A549 (cell line): ENCODE results near the gene PLA2G4B. TPM values are rescaled to one million over a fixed set of nuclear protein-coding genes. Genes with fewer than 3 reads are reported as not detected.

Source experiments
- ATAC-seq, 2 experiments: fragments of 200-7000 bp in 1 of 2; fragments of >200 bp in 1 of 2; cut with Nextera tagmentation in 1 of 2; cut with Tn5 transposase in 1 of 2; 3 replicates each; pipeline versions ENCODE4 v1.8.0 to v1.9.1; 2018 to 2020; ENCODE audit warnings: mild to moderate bottlenecking in 1 of 2, moderate library complexity in 1 of 2
- CTCF ChIA-PET: fragments of 300-600 bp; sonication (Branson Sonifier 250); formaldehyde crosslinking; extraction: SDS; loops from one replicate; lab custom pipeline; 2021; ENCODE audit warnings: antibody characterized with exemption, inconsistent platforms; lab: Yijun Ruan, JAX
- POLR2A ChIA-PET: fragments of 350-600 bp; formaldehyde crosslinking; extraction: SDS; loops from one replicate; lab custom pipeline; 2021; ENCODE audit warnings: antibody characterized with exemption, inconsistent platforms; lab: Yijun Ruan, JAX
- DNase-seq, 2 experiments: peaks; one replicate each; pipeline versions ENCODE4 v3.0.0 to v3.0.0-alpha.2; 2011 to 2016; ENCODE audit warnings: low read depth in 1 of 2, low spot score in 1 of 2
- FAIRE-seq: peaks from 2 replicates; lab custom pipeline; 2011; peaks lifted over from hg19 to GRCh38; lab: Jason Lieb, UNC
- H3K27ac ChIP-seq, 2 experiments: fragments of >200 bp; sonication (Bioruptor Twin); formaldehyde crosslinking; 3 replicates each; pipeline ENCODE4 v1.5.1; 2016 to 2017
- H3K4me1 ChIP-seq: fragments of >200 bp; sonication (Bioruptor Twin); formaldehyde crosslinking; 3 replicates; pipeline ENCODE4 v1.6.1; 2016
- H3K4me2 ChIP-seq: fragments of >200 bp; sonication (Bioruptor Twin); formaldehyde crosslinking; 3 replicates; pipeline ENCODE4 v1.6.1; 2016
- H3K4me3 ChIP-seq: fragments of >200 bp; sonication (Bioruptor Twin); formaldehyde crosslinking; 3 replicates; pipeline ENCODE4 v1.5.1; 2016
- H3K9me3 ChIP-seq: fragments of >200 bp; sonication (Bioruptor Twin); formaldehyde crosslinking; 3 replicates; pipeline ENCODE4 v1.6.1; 2016
- CBX2 ChIP-seq: fragments of 200-600 bp; sonication (generic); IDR thresholded peaks from 2 replicates; pipeline ENCODE4 v1.6.1; 2016; ENCODE audit warnings: low read depth, mild to moderate bottlenecking, borderline replicate concordance
- CEBPB ChIP-seq, 2 experiments: fragments of >200 bp in 1 of 2; sonication (Bioruptor Twin) in 1 of 2; formaldehyde crosslinking in 1 of 2; IDR thresholded peaks; 2 replicates each; pipeline ENCODE4 v1.6.1; 2012 to 2016
- CHD4 ChIP-seq: fragments of 200-600 bp; sonication (generic); IDR thresholded peaks from 2 replicates; pipeline ENCODE4 v1.6.1; 2016; ENCODE audit warnings: antibody characterized with exemption, mild to moderate bottlenecking, borderline replicate concordance
- CTCF ChIP-seq: fragments of >200 bp; sonication (Bioruptor Twin); formaldehyde crosslinking; IDR thresholded peaks from 3 replicates; pipeline ENCODE4 v1.5.1; 2016
- E2F6 ChIP-seq: IDR thresholded peaks from 2 replicates; pipeline ENCODE4 v1.6.1; 2012; ENCODE audit warnings: low read depth, borderline replicate concordance
- EHF ChIP-seq: fragments of 250-450 bp; sonication (Bioruptor Pico); IDR thresholded peaks from 2 replicates; pipeline ENCODE4 v1.5.0; 2020; ENCODE audit warnings: mild to moderate bottlenecking
- EP300 ChIP-seq, 2 experiments: fragments of >200 bp; sonication (Bioruptor Twin); formaldehyde crosslinking; IDR thresholded peaks; 2 replicates in 1 of 2; 3 replicates in 1 of 2; pipeline ENCODE4 v1.6.1; 2016 to 2017
- FOSB ChIP-seq: fragments of 250-450 bp; sonication (Bioruptor Pico); IDR thresholded peaks from 2 replicates; pipeline ENCODE4 v1.5.0; 2020; ENCODE audit warnings: mild to moderate bottlenecking, moderate library complexity
- FOSL2 ChIP-seq, 2 experiments: fragments of 450-650 bp in 1 of 2; fragments of >200 bp in 1 of 2; sonication (Bioruptor Twin) in 1 of 2; formaldehyde crosslinking; IDR thresholded peaks; 2 replicates each; pipeline versions ENCODE4 v1.5.0 to v1.6.1; 2016 to 2020; ENCODE audit warnings: mild to moderate bottlenecking in 1 of 2, moderate library complexity in 1 of 2
- GATA3 ChIP-seq: IDR thresholded peaks from 2 replicates; pipeline ENCODE4 v1.6.1; 2012; ENCODE audit warnings: borderline replicate concordance
- HOXB5 ChIP-seq: fragments of 250-450 bp; sonication (Bioruptor Pico); IDR thresholded peaks from 2 replicates; pipeline ENCODE4 v1.5.0; 2020; ENCODE audit warnings: mild to moderate bottlenecking, moderate library complexity
- MAZ ChIP-seq: fragments of 150-350 bp; IDR thresholded peaks from 2 replicates; pipeline ENCODE4 v1.6.1; 2014; ENCODE audit warnings: antibody characterized with exemption, low read depth, low read length, borderline replicate concordance
- MYC ChIP-seq: IDR thresholded peaks from 2 replicates; pipeline ENCODE4 v1.6.1; 2012; ENCODE audit warnings: mild to moderate bottlenecking, inconsistent platforms, low read length, improper control_type of control experiment, borderline replicate concordance
- NFE2L2 ChIP-seq: fragments of 150-350 bp; conservative IDR thresholded peaks from 2 replicates; pipeline ENCODE4 v1.6.1; 2014; ENCODE audit warnings: low read length
- NPAS2 ChIP-seq: fragments of 250-450 bp; sonication (Bioruptor Pico); IDR thresholded peaks from 2 replicates; pipeline ENCODE4 v1.8.0; 2022; ENCODE audit warnings: mild to moderate bottlenecking, moderate library complexity, borderline replicate concordance
- POLR2A ChIP-seq: IDR thresholded peaks from 2 replicates; pipeline ENCODE4 v1.6.1; 2012; ENCODE audit warnings: mild to moderate bottlenecking, low read length
- RARB ChIP-seq: fragments of 250-450 bp; sonication (Bioruptor Pico); IDR thresholded peaks from 2 replicates; pipeline ENCODE4 v1.8.0; 2021; ENCODE audit warnings: mild to moderate bottlenecking, moderate library complexity
- RCOR1 ChIP-seq: fragments of 150-350 bp; IDR thresholded peaks from 2 replicates; pipeline ENCODE4 v1.6.1; 2014; ENCODE audit warnings: antibody characterized with exemption, low read length, low read depth
- SREBF2 ChIP-seq: fragments of 450-650 bp; IDR thresholded peaks from 2 replicates; pipeline ENCODE4 v1.6.1; 2014; ENCODE audit warnings: mild to moderate bottlenecking, moderate library complexity
- ZC3H11A ChIP-seq: fragments of 450-650 bp; IDR thresholded peaks from 2 replicates; pipeline ENCODE4 v1.6.1; 2014; ENCODE audit warnings: antibody characterized with exemption, mild to moderate bottlenecking
- WGBS: methylation state at CpG from one replicate; pipeline ENCODE4 v1.1.6; 2017; ENCODE audit errors: missing lambda C conversion rate; 5-methylcytosine and 5-hydroxymethylcytosine counted together
- polyA plus RNA-seq, 4 experiments: library from polyadenylated mRNA; depleted of rRNA in 3 of 4; stranded (reverse); fragments of >200 nt; fragmentation: RNase III in 1 of 4; extraction: RNeasy Plus Mini Kit Qiagen cat#74134 plus additional on column Dnase treatment in 1 of 4; gene quantifications; 2 replicates in 3 of 4; 3 replicates in 1 of 4; pipeline ENCODE4 v1.2.3, GENCODE V29; 2011 to 2017
- small RNA-seq, 6 experiments: library from RNA; depleted of rRNA; stranded (forward); fragments of <200 nt; gene quantifications; one replicate each; pipeline ENCODE3, GENCODE V24; 2012
- TF ChIP-seq, protein P1 (sequence below): fragments of >200 bp; sonication (Bioruptor Twin); formaldehyde crosslinking; IDR thresholded peaks from 2 replicates; pipeline ENCODE4 v1.6.1; 2016

The PLA2G4B gene
- polyA plus RNA-seq, 2 of the 4 experiments (the other 2 are of a cell fraction): 2.2 to 2.6 TPM

DNA sequence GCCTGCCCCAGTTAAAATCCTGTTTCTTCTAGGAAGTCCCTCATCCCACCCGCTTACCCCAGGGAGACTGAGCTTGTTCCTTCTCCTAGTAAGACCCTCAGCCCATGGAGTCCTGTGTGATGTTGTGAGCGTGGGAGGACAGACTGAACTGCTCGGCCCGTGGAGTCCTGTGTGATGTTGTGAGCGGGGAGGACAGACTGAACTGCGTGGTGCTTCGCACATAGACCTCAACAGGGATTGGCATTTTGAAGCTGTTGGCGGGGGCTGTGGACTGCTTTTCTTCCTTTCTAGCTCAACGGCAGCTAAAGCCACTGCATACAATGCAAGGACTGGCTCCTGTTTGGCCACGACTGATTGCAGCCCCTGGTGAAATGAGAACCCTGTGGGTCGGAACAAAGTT is 56.8 kb downstream of the PLA2G4B start (continued):
- no peak for TF ChIP-seq CTCF
- no peak for TF ChIP-seq CEBPB (IDR thresholded peaks at IDR 0.05)
- no peak for TF ChIP-seq POLR2A
- no peak for TF ChIP-seq EP300 (IDR thresholded peaks at IDR 0.05)

- Histone ChIP-seq H3K4me1 (peaks cover 11% of the 10 kb centered on the region; the same call in 2 of the 3 replicates), H3K9me3 (no peaks in the 10 kb centered on the region), H3K4me3 (no peak overlapping the region), H3K27ac (no peak overlapping the region), H3K4me2 (no peak overlapping the region)
- POLR2A ChIA-PET: no interaction called here
- DNase-seq (no peak), FAIRE-seq (no peak), ATAC-seq (no peak)
- WGBS: 85% methylated on average over 1 of the region's 1 CpG
- CTCF ChIA-PET: interaction anchor here (0.9 to 4.8 kb wide), 2 partner anchors 8 to 123 kb away, joined by 3 to 25 read pairs; no protein-coding TSS in a partner anchor
- TF ChIP-seq ZC3H11A (no peak), E2F6 (no peak), RCOR1 (no peak), CHD4 (no peak)
These were observed 57.3 kb downstream of the PLA2G4B start for GRCh38 chr15:41895957-41896356.

DNA sequence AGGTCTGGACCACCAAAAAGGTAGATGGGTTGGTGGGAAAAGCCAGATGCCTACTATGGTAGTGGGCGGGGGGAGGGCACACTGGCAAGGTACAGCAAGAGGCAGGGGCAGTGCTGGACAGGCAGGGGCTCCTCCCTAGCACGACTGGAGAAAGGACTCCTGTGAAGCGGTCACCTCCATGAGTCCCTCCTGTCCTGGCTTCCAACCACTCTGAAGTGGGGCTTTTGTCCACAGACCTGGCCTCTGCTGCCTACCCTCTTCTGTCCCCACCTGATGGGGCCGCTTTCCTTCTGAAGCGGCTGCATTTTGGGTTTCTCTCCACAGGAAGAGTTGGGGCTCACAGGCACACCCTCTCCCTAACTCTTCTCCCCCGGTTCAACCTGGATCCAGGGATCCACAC is 57.9 kb downstream of the PLA2G4B start:
- ChIA-PET POLR2A (no interaction called here), CTCF (interaction anchor here (4.8 kb wide), 1 partner anchor 8 kb away, joined by 25 read pairs; no protein-coding TSS in a partner anchor)
- no peak for ATAC-seq
- FAIRE-seq: no peak
- H3K4me1 ChIP-seq: peaks cover 11% of the 10 kb centered on the region; the same call in 2 of the 3 replicates
- no peak overlapping the region for H3K27ac ChIP-seq
- no peaks in the 10 kb centered on the region for H3K9me3 ChIP-seq
- no peak for DNase-seq
- H3K4me3 ChIP-seq: no peak overlapping the region
- H3K4me2 ChIP-seq: no peak overlapping the region
- TF ChIP-seq HOXB5: no peak
- TF ChIP-seq SREBF2: no peak
- TF ChIP-seq NFE2L2: no peak
- TF ChIP-seq NPAS2 (CRISPR knock-in tag): no peak
- TF ChIP-seq, protein P1, sequence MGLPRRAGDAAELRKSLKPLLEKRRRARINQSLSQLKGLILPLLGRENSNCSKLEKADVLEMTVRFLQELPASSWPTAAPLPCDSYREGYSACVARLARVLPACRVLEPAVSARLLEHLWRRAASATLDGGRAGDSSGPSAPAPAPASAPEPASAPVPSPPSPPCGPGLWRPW: no peak
- no peak for TF ChIP-seq RARB (CRISPR knock-in tag)
- no peak for TF ChIP-seq FOSL2 (IDR thresholded peaks at IDR 0.05)
- TF ChIP-seq FOSL2 (CRISPR knock-in tag; IDR thresholded peaks at IDR 0.05): no peak
- TF ChIP-seq FOSB: no peak
- TF ChIP-seq GATA3: no peak
- no peak for TF ChIP-seq MYC
- TF ChIP-seq, all 56 proteins: peak for 0
- WGBS: 93% methylated on average over 3 of the region's 6 CpGs

- H3K9me3 ChIP-seq: no peaks in the 10 kb centered on the region
- H3K4me2 ChIP-seq: no peak overlapping the region
- ChIA-PET CTCF (no interaction called here), POLR2A (no interaction called here)
- no peak for FAIRE-seq
- no peak for DNase-seq
- H3K4me3 ChIP-seq: no peak overlapping the region
- TF ChIP-seq EHF (CRISPR knock-in tag): no peak
- TF ChIP-seq MAZ: no peak
- no peak for TF ChIP-seq CBX2
- ATAC-seq: no peak
- no peak overlapping the region for H3K27ac ChIP-seq
- 90% methylated on average over 8 of the region's 8 CpGs for whole genome bisulfite sequencing
- H3K4me1 ChIP-seq: peaks cover 11% of the 10 kb centered on the region; the same call in 2 of the 3 replicates
These were observed 58.7 kb downstream of the PLA2G4B start for GRCh38 chr15:41897363-41897799.

Small RNA genes within 50 kb of the gene (small RNA-seq; reads per million reads assigned to genes)
- gene JMJD7-PLA2G4B: 0 to 2.1 (median 0) reads per million in 6 experiments
- gene MIR4310: 0 reads per million in 6 experiments
- 0 reads per million in 6 experiments for gene RNA5SP393

Other genes starting within 250 kb of the PLA2G4B start
- gene MGA, start 178.4 kb upstream of the PLA2G4B start, polyA plus RNA-seq (2011; rRNA removed): 13.8 and 17.9 TPM in 2 replicates
- 4.5 to 5.8 TPM (median 4.6 TPM) in 3 replicates for gene MGA, start 178.4 kb upstream of the PLA2G4B start, polyA plus RNA-seq (2017; fragmentation: RNase III; extraction: RNeasy Plus Mini Kit Qiagen cat#74134 plus additional on column Dnase treatment)
- 2.5 and 4.3 TPM in 2 replicates for gene MAPKBP1, start 64.4 kb upstream of the PLA2G4B start, polyA plus RNA-seq (2011; rRNA removed)
- 6.1 to 6.2 TPM (median 6.1 TPM) in 3 replicates for gene MAPKBP1, start 64.4 kb upstream of the PLA2G4B start, polyA plus RNA-seq (2017; fragmentation: RNase III; extraction: RNeasy Plus Mini Kit Qiagen cat#74134 plus additional on column Dnase treatment)
- 3.1 and 3.8 TPM in 2 replicates for gene JMJD7, start 10.8 kb upstream of the PLA2G4B start, polyA plus RNA-seq (2011; rRNA removed)
- gene JMJD7, start 10.8 kb upstream of the PLA2G4B start, polyA plus RNA-seq (2017; fragmentation: RNase III; extraction: RNeasy Plus Mini Kit Qiagen cat#74134 plus additional on column Dnase treatment): 3.0 to 3.9 TPM (median 3.4 TPM) in 3 replicates
- 0.05 and 0.08 TPM in 2 replicates for gene SPTBN5, start 55.2 kb downstream of the PLA2G4B start, polyA plus RNA-seq (2011; rRNA removed)
- gene SPTBN5, start 55.2 kb downstream of the PLA2G4B start, polyA plus RNA-seq (2017; fragmentation: RNase III; extraction: RNeasy Plus Mini Kit Qiagen cat#74134 plus additional on column Dnase treatment): 0.17 to 0.24 TPM (median 0.22 TPM) in 3 replicates
- 9.0 and 9.3 TPM in 2 replicates for gene EHD4, start 133.7 kb downstream of the PLA2G4B start, polyA plus RNA-seq (2011; rRNA removed)
- gene EHD4, start 133.7 kb downstream of the PLA2G4B start, polyA plus RNA-seq (2017; fragmentation: RNase III; extraction: RNeasy Plus Mini Kit Qiagen cat#74134 plus additional on column Dnase treatment): 8.2 to 9.6 TPM (median 8.9 TPM) in 3 replicates
- 0.01 TPM in 1 of 2 replicates, not detected in the other for gene PLA2G4E, start 182.2 kb downstream of the PLA2G4B start, polyA plus RNA-seq (2011; rRNA removed)
- gene PLA2G4E, start 182.2 kb downstream of the PLA2G4B start, polyA plus RNA-seq (2017; fragmentation: RNase III; extraction: RNeasy Plus Mini Kit Qiagen cat#74134 plus additional on column Dnase treatment): not detected in 3 replicates